Activated CD8-positive, alpha-beta memory T cell treated with anti-CD3 and anti-CD28 coated beads, Interleukin-2, amount 50 U/mL, for 24 hours (primary cell): ENCODE data around the gene SETDB2.

Source experiments
- DNase-seq: peaks from one replicate; pipeline ENCODE4 v3.0.0-alpha.2; 2020; ENCODE audit errors: extremely low read depth

Gene SETDB2

GRCh38 chr13:49533011-49533410, 88.9 kb downstream of the SETDB2 start:
- DNase-seq: no peak

DNA sequence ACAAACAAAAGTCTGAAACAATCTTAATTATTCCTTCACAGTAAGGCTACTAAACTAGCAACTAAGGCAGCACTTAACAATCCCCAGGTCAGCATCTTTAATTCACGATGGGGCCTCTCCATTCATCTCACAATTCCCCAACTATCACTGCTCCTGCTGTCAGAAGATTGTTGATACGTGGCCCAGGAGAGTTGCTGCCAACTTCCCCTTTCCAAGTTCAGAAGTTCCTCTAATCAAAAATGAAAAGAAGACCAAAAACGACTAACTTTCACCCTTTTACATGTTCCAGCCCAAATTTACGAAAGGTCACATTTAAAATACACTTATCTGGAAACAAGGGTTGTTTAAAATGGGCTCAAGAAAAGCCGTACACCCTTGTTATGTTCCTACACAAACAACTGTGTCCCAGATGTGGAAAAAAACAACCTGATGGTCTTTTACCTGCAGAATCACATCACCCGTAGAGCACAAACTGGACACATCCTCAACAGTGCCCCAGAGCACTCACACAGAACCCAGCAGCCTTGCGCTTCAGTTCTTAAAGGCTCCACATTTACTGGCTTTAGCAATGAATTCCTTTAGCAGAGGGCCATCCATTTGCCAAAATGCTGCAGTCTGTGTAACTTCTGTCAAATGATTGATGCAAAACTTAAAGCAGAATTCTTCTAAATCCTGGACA, 89.7 kb downstream of the SETDB2 start:
- no peak for DNase-seq

DNA sequence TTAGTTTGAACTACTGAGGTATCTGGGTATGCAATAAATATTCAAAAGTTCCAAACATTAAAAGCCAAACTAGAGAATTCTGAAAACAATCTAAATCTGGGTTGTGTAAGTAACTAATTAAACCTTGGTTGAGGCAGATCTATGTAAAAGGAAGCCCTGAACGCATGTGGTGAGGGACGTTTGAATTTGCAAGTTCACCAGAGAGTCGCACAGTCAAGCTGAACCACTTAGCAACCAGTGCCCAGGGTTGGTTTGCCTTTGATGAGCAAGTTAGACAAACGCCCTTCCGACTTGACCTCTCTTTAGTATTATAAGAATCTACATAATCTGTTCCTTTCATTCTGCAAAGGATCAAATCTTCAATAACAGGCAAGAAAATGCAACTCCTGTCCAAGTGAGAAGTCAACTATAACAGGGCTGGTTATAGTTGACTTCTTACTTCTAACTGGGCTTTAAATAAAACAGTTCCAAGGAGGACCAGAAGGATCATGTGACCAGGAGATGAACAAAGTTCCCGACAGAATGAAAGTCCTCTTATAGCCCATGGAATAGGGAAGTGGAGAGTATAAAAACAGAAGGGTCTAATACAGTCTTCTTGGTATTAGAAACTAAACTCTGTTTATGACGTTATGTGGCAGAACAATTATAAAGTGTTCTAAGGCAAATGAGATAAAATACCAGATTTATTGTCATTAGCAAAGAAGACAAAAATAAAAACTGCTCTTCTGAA, 92.2 kb downstream of the SETDB2 start:
- no peak for DNase-seq

DNA sequence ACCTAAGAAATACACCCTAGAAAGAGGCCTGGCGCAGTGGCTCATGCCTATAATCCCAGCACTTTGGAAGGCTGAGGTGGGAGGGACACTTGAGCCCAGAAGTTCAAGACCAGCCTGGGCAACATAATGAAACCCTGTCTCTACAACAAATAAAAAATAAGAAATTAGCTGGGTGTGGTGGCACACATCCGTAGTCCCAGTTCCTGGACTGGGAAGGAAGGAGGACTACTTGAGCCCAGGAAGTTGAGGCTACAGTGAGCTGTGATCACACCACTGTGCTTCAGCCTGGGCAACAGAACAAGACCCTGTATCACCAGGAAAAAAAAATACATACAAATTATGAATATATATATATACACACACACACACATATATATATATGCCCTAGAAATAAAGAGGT, 94.3 kb downstream of the SETDB2 start:
- DNase-seq: no peak

DNA sequence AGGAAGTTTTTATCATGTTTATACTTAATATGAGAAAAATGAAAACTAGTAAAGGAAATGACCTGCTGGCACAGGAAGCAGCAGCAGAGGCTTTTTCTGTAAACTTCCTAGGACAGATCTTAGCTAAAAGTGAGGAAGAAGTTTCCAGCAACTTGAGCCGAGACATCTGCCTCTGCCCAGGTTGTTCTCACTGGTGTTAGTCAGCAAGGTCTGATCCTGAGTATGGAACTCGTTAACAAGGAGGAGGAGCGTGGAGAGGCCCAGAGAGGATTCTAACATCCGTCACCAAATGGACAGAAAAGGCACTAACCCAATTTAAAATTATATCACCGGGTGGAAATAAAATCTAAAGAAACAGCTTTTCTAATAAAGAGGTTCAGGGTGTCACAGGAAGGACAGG, 95.2 kb downstream of the SETDB2 start:
- DNase-seq: no peak

DNA sequence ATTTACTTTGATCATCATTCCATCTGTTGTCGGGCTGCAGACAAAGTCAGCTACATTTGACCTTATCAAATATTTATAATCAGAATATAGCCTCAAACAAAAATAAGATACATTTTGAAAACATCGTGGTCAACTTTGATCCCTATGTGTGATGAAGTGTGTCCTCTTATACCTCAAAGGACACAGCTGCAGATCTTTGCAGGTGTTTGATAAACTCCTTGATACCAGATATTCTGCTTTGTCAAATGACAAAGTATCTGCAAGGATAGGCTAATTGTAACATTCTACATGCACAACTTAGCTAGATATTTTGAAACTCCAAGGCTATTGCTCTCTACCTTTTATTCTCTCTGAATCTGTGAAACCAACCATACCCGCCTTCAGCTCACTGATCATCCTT, 95.7 kb downstream of the SETDB2 start:
- DNase-seq: no peak

DNA sequence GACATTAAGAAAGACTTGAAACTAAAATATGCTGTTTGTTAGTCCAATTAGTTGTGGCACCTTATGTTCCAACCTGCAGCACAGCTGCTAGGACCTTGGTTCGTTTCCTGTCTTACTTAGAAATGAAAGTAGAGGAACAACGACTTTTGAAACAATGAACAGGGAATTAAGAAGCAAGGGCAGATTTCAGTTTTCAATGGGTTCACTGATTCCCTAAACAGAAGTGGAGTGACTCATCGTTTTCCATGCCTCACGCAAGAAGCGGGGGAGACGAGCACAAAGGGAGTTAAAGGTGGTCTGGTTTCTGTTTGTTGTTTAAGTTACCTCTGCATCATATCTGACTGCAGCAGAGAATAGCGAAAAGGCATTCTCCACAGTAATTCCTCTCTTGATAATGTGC, 96.5 kb downstream of the SETDB2 start:
- no peak for DNase-seq

GRCh38 chr13:49543656-49544055, 99.6 kb downstream of the SETDB2 start:
- DNase-seq: no peak
